ENCODE data around the gene WFIKKN2. TPM values are rescaled to one million over a fixed set of nuclear protein-coding genes. Genes with fewer than 3 reads are reported as not detected.

The WFIKKN2 gene
- total and polyA plus RNA-seq, 2 experiments from 2014 or later, result 0.50 TPM; not detected in 1

- no peak for TF ChIP-seq CTCF (IDR thresholded peaks at IDR 0.05; ENCODE audit: poor library complexity)
- no peak for TF ChIP-seq EZH2phosphoT487 (IDR thresholded peaks at IDR 0.05; ENCODE audit: low read depth, severe bottlenecking, unreplicated experiment)
- TF ChIP-seq EZH2 (IDR thresholded peaks at IDR 0.05; ENCODE audit: borderline replicate concordance), result no peak
- DNase-seq (ENCODE audit: low spot score), result peak; percentile 97
- Histone ChIP-seq H3K27ac (peak overlapping the region; percentile 99), H3K4me1 (ENCODE audit: insufficient read depth) (peaks cover 20% of the 10 kb centered on the region), H3K9me3 (ENCODE audit: low read depth) (no peaks in the 10 kb centered on the region), H3K9me2 (replicated peaks; ENCODE audit: insufficient read depth) (no peaks in the 10 kb centered on the region), H4K20me1 (ENCODE audit: insufficient read depth, poor library complexity, severe bottlenecking) (peaks cover 26% of the 10 kb centered on the region), H3K79me2 (peaks cover 52% of the 10 kb centered on the region), H3K36me3 (replicated peaks; ENCODE audit: insufficient read depth, low read depth) (peaks cover 3% of the 10 kb centered on the region), H3K27me3 (no peaks in the 10 kb centered on the region), H3K4me2 (peak overlapping the region; percentile 85), H3K4me3 (peak overlapping the region; percentile 50), H2AFZ (peak overlapping the region; percentile 5)
- under 1% methylated on average over 31 of the region's 35 CpGs for WGBS (ENCODE audit: low lambda C conversion rate, missing lambda C conversion rate)
These were observed 32.2 kb downstream of the WFIKKN2 start for GRCh38 chr17:50867363-50868139.

GRCh38 chr17:50868140-50868438 is 32.7 kb downstream of the WFIKKN2 start:
- Histone ChIP-seq H3K36me3 (replicated peaks; ENCODE audit: insufficient read depth, low read depth) (no peaks in the 10 kb centered on the region), H3K27ac (peak overlapping the region; percentile 99), H3K79me2 (peaks cover 47% of the 10 kb centered on the region), H4K20me1 (ENCODE audit: insufficient read depth, poor library complexity, severe bottlenecking) (peaks cover 21% of the 10 kb centered on the region), H3K9me2 (replicated peaks; ENCODE audit: insufficient read depth) (no peaks in the 10 kb centered on the region), H3K4me2 (peak overlapping the region; percentile 85), H3K27me3 (no peaks in the 10 kb centered on the region), H3K4me1 (ENCODE audit: insufficient read depth) (peaks cover 15% of the 10 kb centered on the region), H3K9me3 (ENCODE audit: low read depth) (no peaks in the 10 kb centered on the region), H2AFZ (no peak overlapping the region), H3K4me3 (peak overlapping the region; percentile 18)
- TF ChIP-seq EZH2phosphoT487 (IDR thresholded peaks at IDR 0.05; ENCODE audit: low read depth, severe bottlenecking, unreplicated experiment), result no peak
- TF ChIP-seq CTCF (IDR thresholded peaks at IDR 0.05; ENCODE audit: poor library complexity), result no peak
- TF ChIP-seq EZH2 (IDR thresholded peaks at IDR 0.05; ENCODE audit: borderline replicate concordance), result no peak
- 3% methylated on average over 1 of the region's 1 CpG for WGBS (ENCODE audit: low lambda C conversion rate, missing lambda C conversion rate)
- DNase-seq (ENCODE audit: low spot score), result no peak

GRCh38 chr17:50868602-50869001 is 33.2 kb downstream of the WFIKKN2 start:
- Histone ChIP-seq H3K9me3 (ENCODE audit: low read depth) (no peaks in the 10 kb centered on the region), H3K4me2 (peak overlapping the region; percentile 85), H3K4me1 (ENCODE audit: insufficient read depth) (peaks cover 12% of the 10 kb centered on the region), H4K20me1 (ENCODE audit: insufficient read depth, poor library complexity, severe bottlenecking) (peaks cover 17% of the 10 kb centered on the region), H3K9me2 (replicated peaks; ENCODE audit: insufficient read depth) (no peaks in the 10 kb centered on the region), H3K27ac (peak overlapping the region; percentile 99), H2AFZ (no peak overlapping the region), H3K27me3 (no peaks in the 10 kb centered on the region), H3K79me2 (peaks cover 41% of the 10 kb centered on the region), H3K36me3 (replicated peaks; ENCODE audit: insufficient read depth, low read depth) (no peaks in the 10 kb centered on the region), H3K4me3 (peak overlapping the region; percentile 18)
- DNase-seq (ENCODE audit: low spot score), result no peak
- WGBS (ENCODE audit: low lambda C conversion rate, missing lambda C conversion rate), result 50% methylated on average over 1 of the region's 1 CpG
- no peak for TF ChIP-seq CTCF (IDR thresholded peaks at IDR 0.05; ENCODE audit: poor library complexity)
- TF ChIP-seq EZH2 (IDR thresholded peaks at IDR 0.05; ENCODE audit: borderline replicate concordance), result no peak
- no peak for TF ChIP-seq EZH2phosphoT487 (IDR thresholded peaks at IDR 0.05; ENCODE audit: low read depth, severe bottlenecking, unreplicated experiment)

Measured in hepatocyte (in vitro differentiated cells).